Endothelial cell (in vitro differentiated cells): Measurements from ENCODE around the gene IGSF11. TPM values are rescaled to one million over a fixed set of nuclear protein-coding genes. Genes with fewer than 3 reads are reported as not detected.

ENCODE experiments used
- DNase-seq: peaks from one replicate; pipeline ENCODE4 v3.0.0; 2021; ENCODE audit warnings: low spot score
- H3K27ac Mint-ChIP-seq: one replicate; pipeline ENCODE4 v1.8.0; 2021; ENCODE audit warnings: mixed read lengths, inconsistent platforms; ENCODE audit not compliant: unreplicated experiment
- H3K27me3 Mint-ChIP-seq: one replicate; pipeline ENCODE4 v1.8.0; 2021; ENCODE audit warnings: mild to moderate bottlenecking, moderate library complexity, mixed read lengths, inconsistent platforms; ENCODE audit not compliant: unreplicated experiment
- H3K36me3 Mint-ChIP-seq: one replicate; pipeline ENCODE4 v1.8.0; 2021; ENCODE audit warnings: mild to moderate bottlenecking, low read depth, mixed read lengths, inconsistent platforms; ENCODE audit not compliant: unreplicated experiment
- H3K4me1 Mint-ChIP-seq: one replicate; pipeline ENCODE4 v1.8.0; 2021; ENCODE audit warnings: mild to moderate bottlenecking, mixed read lengths, inconsistent platforms; ENCODE audit not compliant: unreplicated experiment
- H3K4me3 Mint-ChIP-seq: one replicate; pipeline ENCODE4 v1.8.0; 2021; ENCODE audit warnings: mild to moderate bottlenecking, mixed read lengths, inconsistent platforms; ENCODE audit not compliant: unreplicated experiment
- H3K9me3 Mint-ChIP-seq: one replicate; pipeline ENCODE4 v1.8.0; 2021; ENCODE audit warnings: mixed read lengths, inconsistent platforms; ENCODE audit not compliant: unreplicated experiment
- total RNA-seq: library from RNA; stranded (reverse); fragmentation: NEBNext Ultra II Directional; extraction: Animal tissue kit (Norgen Biotek cat#: 25700); gene quantifications from one replicate; pipeline ENCODE4 v1.2.1, GENCODE V29; 2021; ENCODE audit not compliant: unreplicated experiment
- TF ChIP-seq, protein P1 (sequence below): fragments of 200-600 bp; sonication (generic); IDR thresholded peaks from one replicate; pipeline ENCODE4 v1.5.0; 2021; ENCODE audit warnings: antibody characterized with exemption; ENCODE audit not compliant: unreplicated experiment

The IGSF11 gene
- total RNA-seq, 1 donor from 2014 or later = 0.18 TPM

DNA sequence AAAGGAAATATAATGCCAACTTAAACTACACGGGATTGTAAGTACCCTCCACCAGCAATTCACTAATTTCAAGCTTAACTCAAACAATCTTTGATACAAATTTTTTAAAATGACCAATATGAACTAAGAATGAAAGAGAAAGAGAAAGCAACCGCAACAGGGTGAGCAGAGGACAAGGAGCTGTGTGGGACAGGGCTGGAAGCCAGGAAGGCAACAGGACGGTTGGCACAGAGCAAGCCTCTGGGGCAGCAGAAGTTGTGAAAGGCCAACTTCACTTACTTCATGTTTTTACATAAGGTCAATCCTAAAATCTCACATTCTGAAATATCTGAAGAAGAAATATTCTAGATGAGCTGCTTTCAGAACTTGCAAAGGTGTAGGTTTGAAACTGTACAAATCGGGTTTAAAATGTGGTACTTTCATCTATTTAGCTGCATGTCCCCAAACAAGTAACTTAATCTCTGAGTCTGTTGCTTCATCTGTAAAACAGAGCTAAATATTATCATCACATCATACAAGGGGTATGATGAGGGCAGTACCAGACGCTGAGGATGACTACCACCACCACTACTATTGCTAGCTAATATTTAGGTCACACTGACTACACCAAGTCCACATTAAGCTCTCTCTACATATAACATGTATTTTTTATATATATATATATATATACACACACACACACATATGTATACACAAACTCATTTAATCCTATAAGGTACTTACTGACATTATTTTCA lies 101.7 kb downstream of the IGSF11 start:
- Mint-ChIP-seq H3K27me3 (no peaks in the 10 kb centered on the region), H3K36me3 (no peaks in the 10 kb centered on the region), H3K4me1 (no peaks in the 10 kb centered on the region), H3K4me3 (no peak overlapping the region), H3K9me3 (no peaks in the 10 kb centered on the region), H3K27ac (no peak overlapping the region)
- no peak for DNase-seq
- TF ChIP-seq, protein P1, sequence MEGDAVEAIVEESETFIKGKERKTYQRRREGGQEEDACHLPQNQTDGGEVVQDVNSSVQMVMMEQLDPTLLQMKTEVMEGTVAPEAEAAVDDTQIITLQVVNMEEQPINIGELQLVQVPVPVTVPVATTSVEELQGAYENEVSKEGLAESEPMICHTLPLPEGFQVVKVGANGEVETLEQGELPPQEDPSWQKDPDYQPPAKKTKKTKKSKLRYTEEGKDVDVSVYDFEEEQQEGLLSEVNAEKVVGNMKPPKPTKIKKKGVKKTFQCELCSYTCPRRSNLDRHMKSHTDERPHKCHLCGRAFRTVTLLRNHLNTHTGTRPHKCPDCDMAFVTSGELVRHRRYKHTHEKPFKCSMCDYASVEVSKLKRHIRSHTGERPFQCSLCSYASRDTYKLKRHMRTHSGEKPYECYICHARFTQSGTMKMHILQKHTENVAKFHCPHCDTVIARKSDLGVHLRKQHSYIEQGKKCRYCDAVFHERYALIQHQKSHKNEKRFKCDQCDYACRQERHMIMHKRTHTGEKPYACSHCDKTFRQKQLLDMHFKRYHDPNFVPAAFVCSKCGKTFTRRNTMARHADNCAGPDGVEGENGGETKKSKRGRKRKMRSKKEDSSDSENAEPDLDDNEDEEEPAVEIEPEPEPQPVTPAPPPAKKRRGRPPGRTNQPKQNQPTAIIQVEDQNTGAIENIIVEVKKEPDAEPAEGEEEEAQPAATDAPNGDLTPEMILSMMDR = no peak

DNA sequence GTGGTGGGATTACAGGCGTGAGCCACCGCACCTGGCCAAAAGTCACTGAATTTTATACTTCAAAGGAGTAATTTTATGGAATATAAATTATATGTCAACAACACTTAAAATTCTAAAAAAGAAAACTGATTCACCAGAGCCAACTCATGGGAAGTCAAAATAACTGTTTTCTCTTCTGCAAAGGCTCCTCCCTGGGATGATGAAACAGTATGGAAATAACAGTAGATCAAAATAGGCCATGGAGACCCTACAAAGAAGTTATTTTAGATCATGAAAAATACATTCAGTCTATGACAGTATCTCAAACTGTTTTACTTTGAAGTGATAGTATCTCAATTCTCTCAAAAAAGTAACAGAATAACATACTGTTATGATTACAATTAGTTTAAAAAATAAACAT lies 102.7 kb downstream of the IGSF11 start:
- no peaks in the 10 kb centered on the region for H3K27me3 Mint-ChIP-seq
- DNase-seq = no peak
- H3K4me3 Mint-ChIP-seq = no peak overlapping the region
- TF ChIP-seq, protein P1 = no peak
- H3K27ac Mint-ChIP-seq = no peak overlapping the region
- H3K36me3 Mint-ChIP-seq = no peaks in the 10 kb centered on the region
- peaks cover under 1% of the 10 kb centered on the region for H3K4me1 Mint-ChIP-seq
- H3K9me3 Mint-ChIP-seq = no peaks in the 10 kb centered on the region

DNA sequence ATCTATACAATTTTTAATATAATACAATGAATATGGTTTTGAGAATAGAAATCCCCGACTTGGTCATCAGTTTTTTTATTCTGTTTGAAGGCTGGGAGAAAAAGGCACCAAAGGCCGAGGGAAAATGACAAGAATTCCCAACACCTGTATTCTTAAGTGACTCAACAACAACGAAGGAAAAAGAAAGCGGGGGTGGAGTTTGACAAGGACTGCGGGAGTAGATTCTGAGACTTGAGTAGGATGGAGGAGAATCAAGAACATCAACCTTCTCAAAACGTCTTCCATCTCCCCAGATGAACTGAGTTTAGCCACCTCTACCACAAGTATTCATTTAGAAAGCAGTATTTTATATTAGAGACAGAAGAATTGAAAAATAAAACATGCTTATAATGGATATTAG lies 107.2 kb downstream of the IGSF11 start:
- TF ChIP-seq, protein P1 = no peak
- Mint-ChIP-seq H3K4me1 (peaks cover 14% of the 10 kb centered on the region), H3K4me3 (no peak overlapping the region), H3K27ac (no peak overlapping the region), H3K9me3 (no peaks in the 10 kb centered on the region), H3K36me3 (no peaks in the 10 kb centered on the region), H3K27me3 (no peaks in the 10 kb centered on the region)
- no peak for DNase-seq

DNA sequence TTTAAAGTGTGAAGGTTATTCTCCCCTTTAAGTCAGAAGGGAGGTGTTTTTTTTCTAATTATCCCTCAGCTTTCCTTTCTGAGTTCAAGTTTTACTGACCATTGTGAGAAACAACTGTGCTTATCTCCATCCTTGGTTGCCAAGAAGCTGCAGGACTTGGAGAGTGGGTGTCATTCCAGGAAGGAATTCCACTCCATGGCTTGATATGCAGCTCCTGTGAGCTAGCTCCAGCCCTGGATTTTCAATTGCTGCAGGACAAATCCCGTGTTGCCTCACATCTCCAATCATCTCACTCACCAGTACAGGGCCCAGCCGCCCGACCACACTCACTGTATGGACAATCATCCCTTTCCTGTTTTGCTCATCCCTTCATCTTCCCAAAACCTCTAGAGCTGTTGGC lies 122.5 kb downstream of the IGSF11 start:
- Mint-ChIP-seq H3K27ac (no peak overlapping the region), H3K4me3 (no peak overlapping the region), H3K9me3 (no peaks in the 10 kb centered on the region), H3K4me1 (no peaks in the 10 kb centered on the region), H3K36me3 (no peaks in the 10 kb centered on the region), H3K27me3 (peaks cover 2% of the 10 kb centered on the region)
- TF ChIP-seq, protein P1 = no peak
- no peak for DNase-seq

DNA sequence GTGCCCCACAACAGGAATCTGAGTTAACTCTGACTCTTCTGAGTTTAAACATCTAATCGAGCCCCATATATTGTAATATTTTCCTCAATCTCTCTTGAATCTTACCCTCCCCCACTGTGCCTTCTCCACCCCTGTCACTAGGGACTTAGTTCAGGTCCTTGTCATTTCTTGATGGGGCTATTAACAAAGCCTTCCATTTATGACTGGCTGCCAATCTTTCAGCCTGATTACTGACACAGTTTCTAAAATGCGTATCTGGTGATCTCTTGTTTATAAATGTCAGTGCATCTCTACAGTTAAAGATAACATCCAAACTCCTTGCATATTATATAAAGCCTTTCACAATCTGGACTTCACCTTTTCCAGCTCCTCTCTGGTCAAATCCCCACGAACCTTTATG lies 124.3 kb downstream of the IGSF11 start:
- Mint-ChIP-seq H3K27me3 (peaks cover 2% of the 10 kb centered on the region), H3K9me3 (no peaks in the 10 kb centered on the region), H3K36me3 (no peaks in the 10 kb centered on the region), H3K27ac (no peak overlapping the region), H3K4me3 (no peak overlapping the region), H3K4me1 (peaks cover 9% of the 10 kb centered on the region)
- no peak for DNase-seq
- TF ChIP-seq, protein P1 = no peak
